AG10803 (cell line): Measurements from ENCODE around the gene LRRC75B.

ENCODE experiments used
- DNase-seq: peaks from one replicate; pipeline ENCODE4 v3.0.0; 2010; ENCODE audit warnings: low read depth
- H3K4me3 ChIP-seq: 2 replicates; pipeline ENCODE4 v1.5.1; 2011; ENCODE audit warnings: mild to moderate bottlenecking, low read length, control low read depth
- TF ChIP-seq, protein P1 (sequence below): conservative IDR thresholded peaks from 2 replicates; pipeline ENCODE4 v1.5.1; 2011; ENCODE audit warnings: mild to moderate bottlenecking, low read length, control low read depth, inconsistent platforms

The LRRC75B gene

DNA sequence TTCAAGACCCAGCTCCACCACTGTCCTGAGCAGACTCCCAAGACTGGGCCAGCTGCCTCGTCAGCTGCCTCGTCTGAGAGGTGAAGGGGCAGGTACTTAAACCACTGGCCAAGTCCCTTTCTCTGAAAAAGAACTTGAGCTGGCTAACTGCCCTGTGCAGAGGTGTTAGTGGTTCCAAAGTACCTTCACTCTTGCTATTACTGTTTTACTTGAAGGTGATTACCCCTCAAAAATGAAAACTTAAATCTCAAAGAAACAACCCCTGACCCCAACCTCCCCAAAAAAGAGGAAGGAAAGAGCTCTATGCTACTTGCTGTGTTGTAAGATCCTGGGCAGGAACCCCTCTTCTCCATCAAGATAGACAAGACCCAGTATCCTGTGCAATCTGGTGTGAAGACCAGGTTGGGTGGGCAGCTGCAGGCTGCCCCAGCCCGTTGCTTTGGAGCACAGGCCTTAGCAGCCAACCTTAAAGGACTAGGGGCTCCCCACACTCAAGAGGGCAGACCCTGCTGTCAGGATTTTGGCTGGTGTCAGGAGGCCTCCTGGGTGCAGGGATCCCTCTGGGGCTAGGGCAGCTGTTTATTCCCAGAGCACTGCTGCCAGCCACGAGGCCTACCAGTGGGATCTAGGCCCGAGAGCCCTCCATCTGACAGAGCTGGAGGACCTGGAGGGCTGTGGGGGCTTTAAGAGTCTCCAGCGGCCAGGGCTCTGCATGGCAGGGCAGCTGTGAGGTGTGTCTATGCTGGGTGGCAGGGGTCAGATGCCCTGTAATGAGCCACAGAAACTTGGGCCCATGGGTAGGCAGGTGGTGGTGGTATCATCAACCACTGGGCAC, 51.0 kb downstream of the LRRC75B start:
- TF ChIP-seq, protein P1, sequence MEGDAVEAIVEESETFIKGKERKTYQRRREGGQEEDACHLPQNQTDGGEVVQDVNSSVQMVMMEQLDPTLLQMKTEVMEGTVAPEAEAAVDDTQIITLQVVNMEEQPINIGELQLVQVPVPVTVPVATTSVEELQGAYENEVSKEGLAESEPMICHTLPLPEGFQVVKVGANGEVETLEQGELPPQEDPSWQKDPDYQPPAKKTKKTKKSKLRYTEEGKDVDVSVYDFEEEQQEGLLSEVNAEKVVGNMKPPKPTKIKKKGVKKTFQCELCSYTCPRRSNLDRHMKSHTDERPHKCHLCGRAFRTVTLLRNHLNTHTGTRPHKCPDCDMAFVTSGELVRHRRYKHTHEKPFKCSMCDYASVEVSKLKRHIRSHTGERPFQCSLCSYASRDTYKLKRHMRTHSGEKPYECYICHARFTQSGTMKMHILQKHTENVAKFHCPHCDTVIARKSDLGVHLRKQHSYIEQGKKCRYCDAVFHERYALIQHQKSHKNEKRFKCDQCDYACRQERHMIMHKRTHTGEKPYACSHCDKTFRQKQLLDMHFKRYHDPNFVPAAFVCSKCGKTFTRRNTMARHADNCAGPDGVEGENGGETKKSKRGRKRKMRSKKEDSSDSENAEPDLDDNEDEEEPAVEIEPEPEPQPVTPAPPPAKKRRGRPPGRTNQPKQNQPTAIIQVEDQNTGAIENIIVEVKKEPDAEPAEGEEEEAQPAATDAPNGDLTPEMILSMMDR: no peak
- H3K4me3 ChIP-seq: no peak overlapping the region
- no peak for DNase-seq

DNA sequence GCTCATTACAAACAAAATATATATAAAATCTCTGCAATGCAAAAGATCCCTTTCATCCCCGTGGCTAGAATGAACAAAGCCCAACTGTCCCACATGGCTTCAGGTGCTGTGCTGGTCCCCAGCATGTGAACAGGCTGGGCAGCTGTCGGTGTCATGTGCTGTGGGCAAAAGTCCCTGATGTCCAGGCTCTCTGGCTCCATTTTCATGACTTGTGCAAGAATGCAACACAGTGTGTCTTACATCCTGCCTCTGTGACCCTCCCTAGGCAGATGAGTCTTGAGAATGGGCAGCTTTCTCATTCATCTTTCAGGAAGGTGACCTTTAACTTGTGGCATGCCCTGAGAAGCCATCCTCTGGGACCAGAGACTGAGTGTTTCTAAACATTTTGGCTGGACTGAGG, 52.4 kb downstream of the LRRC75B start:
- H3K4me3 ChIP-seq: no peak overlapping the region
- TF ChIP-seq, protein P1: no peak
- DNase-seq: no peak

DNA sequence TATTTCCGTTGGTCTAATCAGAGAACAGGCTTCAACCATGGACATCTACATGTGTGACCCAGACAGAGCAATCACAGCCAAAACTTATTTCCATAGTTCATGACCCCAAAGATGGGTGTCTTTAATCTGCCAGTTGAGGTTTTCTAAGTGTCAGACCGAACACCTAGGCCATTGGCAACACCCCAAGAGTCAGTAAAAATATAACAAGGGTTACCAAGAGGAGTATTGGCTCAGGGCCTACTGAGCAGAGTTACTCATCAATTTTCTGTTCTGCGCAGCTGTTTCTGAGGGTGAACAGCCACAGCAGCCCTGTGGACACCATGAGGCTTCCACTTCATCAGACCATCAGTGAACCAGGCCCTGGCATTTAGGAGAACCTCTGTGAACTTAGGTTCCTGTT, 56.8 kb downstream of the LRRC75B start:
- DNase-seq: no peak
- TF ChIP-seq, protein P1: no peak
- no peak overlapping the region for H3K4me3 ChIP-seq
